Measurements from ENCODE around the gene SF1. TPM values are rescaled to one million over a fixed set of nuclear protein-coding genes. Genes with fewer than 3 reads are reported as not detected.
A peak's percentile ranks its signal among the peaks of the same experiment; 100 is the strongest.

Gene SF1
- total and polyA plus RNA-seq, 2 experiments from 2014 or later: 138 to 163 TPM

GRCh38 chr11:64723907-64724862 lies 54.2 kb downstream of the SF1 start:
- 77% methylated on average over 9 of the region's 9 CpGs for WGBS (ENCODE audit: low lambda C conversion rate, missing lambda C conversion rate)
- Histone ChIP-seq H3K79me2 (no peaks in the 10 kb centered on the region), H3K4me2 (peak overlapping the region; percentile 100), H2AFZ (no peak overlapping the region), H3K27ac (no peak overlapping the region), H3K9me3 (ENCODE audit: low read depth) (no peaks in the 10 kb centered on the region), H4K20me1 (ENCODE audit: insufficient read depth, poor library complexity, severe bottlenecking) (no peaks in the 10 kb centered on the region), H3K9me2 (replicated peaks; ENCODE audit: insufficient read depth) (no peaks in the 10 kb centered on the region), H3K4me1 (ENCODE audit: insufficient read depth) (no peaks in the 10 kb centered on the region), H3K27me3 (peaks cover 30% of the 10 kb centered on the region), H3K4me3 (no peak overlapping the region), H3K36me3 (replicated peaks; ENCODE audit: insufficient read depth, low read depth) (no peaks in the 10 kb centered on the region)
- no peak for TF ChIP-seq EZH2phosphoT487 (IDR thresholded peaks at IDR 0.05; ENCODE audit: low read depth, severe bottlenecking, unreplicated experiment)
- no peak for TF ChIP-seq EZH2 (IDR thresholded peaks at IDR 0.05; ENCODE audit: borderline replicate concordance)
- no peak for TF ChIP-seq CTCF (IDR thresholded peaks at IDR 0.05; ENCODE audit: poor library complexity)
- DNase-seq (ENCODE audit: low spot score): no peak

GRCh38 chr11:64723117-64723906 lies 55.0 kb downstream of the SF1 start, which contains the start of gene NRXN2:
NRXN2 (minus strand) TSS chr11:64723197; CDS start chr11:64713699, 9,498 bp downstream.
- Histone ChIP-seq H3K4me3 (peak within 1 kb of the TSS; percentile 96), H3K9me3 (ENCODE audit: low read depth) (no peaks in the 10 kb centered on the region), H3K27ac (no peak within 1 kb of the TSS), H3K36me3 (replicated peaks; ENCODE audit: insufficient read depth, low read depth) (no peaks in the 10 kb centered on the region), H2AFZ (peak within 1 kb of the TSS; percentile 100), H3K4me1 (ENCODE audit: insufficient read depth) (no peaks in the 10 kb centered on the region), H4K20me1 (ENCODE audit: insufficient read depth, poor library complexity, severe bottlenecking) (no peaks in the 10 kb centered on the region), H3K27me3 (peaks cover 39% of the 10 kb centered on the region), H3K9me2 (replicated peaks; ENCODE audit: insufficient read depth) (no peaks in the 10 kb centered on the region), H3K79me2 (no peaks in the 10 kb centered on the region), H3K4me2 (peak within 1 kb of the TSS; percentile 100)
- no peak for TF ChIP-seq EZH2phosphoT487 (IDR thresholded peaks at IDR 0.05; ENCODE audit: low read depth, severe bottlenecking, unreplicated experiment)
- peak; percentile 99 for TF ChIP-seq CTCF (IDR thresholded peaks at IDR 0.05; ENCODE audit: poor library complexity)
- peak; percentile 90 for DNase-seq (ENCODE audit: low spot score)
- WGBS (ENCODE audit: low lambda C conversion rate, missing lambda C conversion rate): 8% methylated on average over 29 of the region's 66 CpGs

- H3K9me2 ChIP-seq (replicated peaks; ENCODE audit: insufficient read depth): no peaks in the 10 kb centered on the region
- no peak overlapping the region for H3K4me2 ChIP-seq
- no peaks in the 10 kb centered on the region for H3K4me1 ChIP-seq (ENCODE audit: insufficient read depth)
- H3K4me3 ChIP-seq: no peak overlapping the region
- H3K9me3 ChIP-seq (ENCODE audit: low read depth): no peaks in the 10 kb centered on the region
- H3K79me2 ChIP-seq: no peaks in the 10 kb centered on the region
- 50% methylated on average over 10 of the region's 36 CpGs for WGBS (ENCODE audit: low lambda C conversion rate, missing lambda C conversion rate)
- TF ChIP-seq EZH2phosphoT487 (IDR thresholded peaks at IDR 0.05; ENCODE audit: low read depth, severe bottlenecking, unreplicated experiment) (no peak), CTCF (IDR thresholded peaks at IDR 0.05; ENCODE audit: poor library complexity) (no peak), EZH2 (IDR thresholded peaks at IDR 0.05; ENCODE audit: borderline replicate concordance) (no peak)
- H4K20me1 ChIP-seq (ENCODE audit: insufficient read depth, poor library complexity, severe bottlenecking): no peaks in the 10 kb centered on the region
- no peaks in the 10 kb centered on the region for H3K36me3 ChIP-seq (replicated peaks; ENCODE audit: insufficient read depth, low read depth)
- no peak overlapping the region for H2AFZ ChIP-seq
- H3K27me3 ChIP-seq: peaks cover 48% of the 10 kb centered on the region
- H3K27ac ChIP-seq: no peak overlapping the region
- DNase-seq (ENCODE audit: low spot score): no peak
These were observed 55.9 kb downstream of the SF1 start for GRCh38 chr11:64722141-64723065.
